NCI-H1930 (cell line): ENCODE measurements around the gene PIK3C3.
A peak's percentile ranks its signal among the peaks of the same experiment; 100 is the strongest.

Experiments
- DNase-seq, 2 experiments: peaks; one replicate each; lab custom pipeline; 2025; lab: John Stamatoyannopoulos, UW

The PIK3C3 gene

DNA sequence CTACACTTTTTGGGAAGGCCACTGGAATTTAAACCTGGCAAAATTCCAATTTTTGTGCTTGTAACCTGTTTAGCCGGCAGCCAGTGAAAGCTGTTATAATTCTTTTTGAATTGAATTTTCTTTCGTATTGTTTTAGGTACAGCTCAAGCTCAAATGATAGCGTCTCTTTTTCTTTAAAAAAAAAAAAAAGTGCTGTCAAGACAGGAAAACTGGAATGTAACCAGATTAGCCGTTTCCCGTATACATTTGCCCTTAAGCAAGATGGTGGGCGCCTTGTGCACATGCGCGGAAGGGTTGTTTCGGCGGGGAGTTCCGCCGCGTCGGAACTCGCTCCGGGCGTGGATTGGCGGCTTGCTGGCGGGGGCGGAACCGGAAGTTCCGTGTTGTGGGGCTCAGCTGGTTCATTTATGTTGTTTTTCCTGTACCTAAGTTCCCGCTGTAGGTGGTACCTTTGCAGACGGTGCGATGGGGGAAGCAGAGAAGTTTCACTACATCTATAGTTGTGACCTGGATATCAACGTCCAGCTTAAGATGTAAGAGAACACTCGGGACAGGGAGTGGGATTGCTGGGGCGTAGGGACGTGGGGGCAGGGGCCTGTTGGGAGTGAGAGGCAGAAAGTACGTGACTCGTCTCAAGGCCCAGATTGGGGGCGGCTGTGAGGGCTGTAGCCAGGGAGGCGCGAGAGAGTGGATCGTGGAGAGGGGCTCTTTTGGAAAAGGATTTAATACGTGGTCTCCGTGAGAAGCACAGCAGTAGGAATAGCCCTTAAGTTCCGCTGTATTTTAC is at the start of gene PIK3C3:
Gene PIK3C3 (plus strand): TSS at position 408 of the 787 bp plus-strand sequence. CDS start 58 bp downstream, at position 466.
- DNase-seq: peak; percentile 96 to 98

DNA sequence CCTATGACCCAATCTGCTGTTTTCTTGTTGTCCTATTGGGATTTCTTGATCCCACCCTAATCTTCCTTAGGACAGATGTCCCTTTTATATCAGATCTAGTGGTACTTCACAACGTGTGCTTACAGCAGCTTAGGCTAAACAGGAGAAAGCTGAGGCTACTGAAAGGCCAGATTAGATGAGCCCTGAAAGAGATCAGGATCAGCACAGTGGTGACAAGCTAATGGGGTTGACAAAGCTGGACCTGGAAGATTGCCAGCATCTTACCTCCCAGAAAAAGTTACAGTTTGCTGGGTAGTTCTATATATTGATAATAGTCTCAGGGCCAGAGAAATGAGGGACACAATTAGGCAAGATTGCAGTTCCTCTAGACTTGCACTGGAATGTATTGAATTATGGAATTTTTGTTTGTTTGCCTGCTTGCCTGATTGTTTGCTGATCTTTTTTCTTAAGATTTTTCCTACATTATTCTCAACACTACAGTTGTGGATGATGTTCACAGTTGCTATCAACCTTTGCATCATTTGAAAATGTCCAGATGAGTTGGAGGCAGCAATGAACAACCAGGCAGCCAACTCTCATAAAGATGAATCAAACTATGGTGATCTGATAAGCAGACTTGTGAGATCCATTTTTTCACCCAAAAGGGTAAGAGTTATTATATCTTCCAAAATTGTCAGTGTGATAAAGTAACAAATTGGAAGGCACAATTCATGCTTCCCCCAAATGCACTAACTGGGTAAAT is 49.1 kb upstream of the PIK3C3 start:
- DNase-seq: no peak

DNA sequence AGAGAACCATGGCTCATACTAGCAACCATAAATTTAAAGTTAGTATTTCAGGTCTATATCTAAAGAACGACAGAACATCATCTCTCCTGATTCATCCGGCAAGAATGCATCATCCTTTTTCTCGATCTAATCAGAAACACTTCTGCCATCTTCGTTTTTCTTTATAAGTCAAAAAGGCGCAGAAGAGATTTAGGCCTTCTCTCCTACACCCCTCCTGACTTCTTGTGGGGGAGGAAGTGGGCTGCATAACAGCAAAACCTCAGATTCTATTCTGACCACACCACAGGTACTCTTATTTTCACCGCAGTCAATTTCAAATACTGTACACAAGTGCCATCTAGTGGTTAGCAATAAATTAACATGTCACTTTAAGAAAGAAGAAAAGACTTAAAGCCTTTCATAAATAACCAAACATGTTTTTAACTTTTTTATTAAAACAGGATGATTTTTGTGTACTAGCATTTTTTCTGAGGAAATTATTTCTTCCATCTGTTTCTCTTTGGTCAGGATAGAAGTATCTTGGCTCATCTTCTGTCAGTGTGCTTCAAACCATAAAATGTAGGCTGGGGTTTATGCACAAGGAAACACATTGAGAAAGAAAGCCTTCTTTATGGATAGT is 48.4 kb upstream of the PIK3C3 start:
- peak in 1 of 2 experiments; percentile 7 for DNase-seq

- DNase-seq: no peak
These were observed 37.9 kb upstream of the PIK3C3 start for GRCh38 chr18:41917181-41917580.

DNA sequence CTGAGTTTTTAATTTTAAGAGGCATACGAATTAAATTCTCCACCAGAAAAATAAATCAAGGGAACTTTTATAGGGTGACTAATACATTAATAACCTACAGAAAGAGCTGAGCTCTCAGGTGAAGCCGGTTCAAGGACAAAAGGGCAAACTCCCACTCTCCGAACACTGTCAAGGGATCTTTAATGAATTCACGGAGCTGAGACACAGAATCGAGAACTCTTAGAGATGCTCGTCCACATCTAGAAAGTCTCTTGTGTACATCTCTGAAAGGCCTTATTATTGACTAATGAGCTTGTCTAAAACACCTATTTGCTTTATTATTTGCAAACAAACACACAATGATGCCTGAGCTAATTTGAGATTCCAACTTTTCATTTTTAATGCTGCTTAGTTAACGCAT is 33.3 kb upstream of the PIK3C3 start:
- DNase-seq: no peak

GRCh38 chr18:41922176-41922575 is 32.9 kb upstream of the PIK3C3 start:
- DNase-seq: no peak

DNA sequence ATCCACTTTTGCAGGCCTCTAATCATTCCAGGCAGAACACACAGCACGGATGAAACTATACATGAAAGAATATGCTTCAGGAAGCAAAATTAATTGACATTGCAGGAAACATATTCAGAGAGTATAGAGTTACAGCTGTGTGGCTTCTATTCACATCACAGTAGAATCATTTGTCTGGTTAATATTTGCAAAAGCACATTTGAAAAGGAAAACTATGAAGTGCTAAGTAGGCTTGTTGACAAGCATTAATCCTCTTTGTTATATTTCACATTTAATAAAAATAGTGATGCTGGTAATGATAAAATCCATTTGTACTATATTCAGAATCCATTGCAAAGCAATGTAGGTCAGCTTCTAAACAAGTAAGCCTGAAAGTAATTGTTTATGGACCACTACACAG is 32.2 kb upstream of the PIK3C3 start:
- no peak for DNase-seq

DNA sequence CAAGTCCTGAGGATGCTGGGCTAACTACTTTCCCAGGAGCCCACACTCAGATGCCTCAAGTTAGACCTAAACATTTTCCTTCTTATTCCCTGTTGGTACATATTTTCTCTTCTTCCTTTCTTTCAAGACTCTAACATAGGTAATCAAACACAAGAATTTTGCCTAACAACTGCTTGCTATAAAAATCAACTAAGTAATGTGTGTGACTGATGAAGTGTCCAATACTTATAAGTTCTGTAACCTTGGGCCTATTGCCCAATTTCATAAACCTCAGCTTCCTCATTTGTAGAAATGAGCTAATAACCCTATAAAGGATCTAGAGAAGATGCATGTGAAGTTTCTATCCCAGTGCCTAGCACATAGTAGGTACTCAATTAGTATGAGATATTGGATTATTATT is 31.6 kb upstream of the PIK3C3 start:
- no peak for DNase-seq

DNA sequence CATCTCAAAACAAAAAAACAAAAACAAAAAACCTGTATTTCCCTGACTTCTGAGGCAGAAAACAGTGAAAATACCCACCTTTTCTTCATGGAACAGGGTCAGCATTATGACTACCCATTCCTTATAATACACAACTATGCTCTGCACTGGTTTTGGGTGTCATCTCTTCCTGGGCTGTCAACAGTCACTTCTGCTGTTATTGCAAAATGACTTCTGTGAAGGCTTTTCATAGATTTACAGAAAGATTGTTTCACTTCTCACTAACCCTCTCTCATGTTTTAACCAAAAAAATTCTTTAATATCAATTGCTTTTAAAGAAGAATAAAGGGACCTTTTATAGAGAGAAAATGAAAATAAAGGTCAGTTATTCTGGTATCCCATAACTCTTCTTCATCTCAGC is 26.5 kb upstream of the PIK3C3 start:
- DNase-seq: no peak

GRCh38 chr18:41932899-41933298 is 22.1 kb upstream of the PIK3C3 start:
- DNase-seq: no peak

DNA sequence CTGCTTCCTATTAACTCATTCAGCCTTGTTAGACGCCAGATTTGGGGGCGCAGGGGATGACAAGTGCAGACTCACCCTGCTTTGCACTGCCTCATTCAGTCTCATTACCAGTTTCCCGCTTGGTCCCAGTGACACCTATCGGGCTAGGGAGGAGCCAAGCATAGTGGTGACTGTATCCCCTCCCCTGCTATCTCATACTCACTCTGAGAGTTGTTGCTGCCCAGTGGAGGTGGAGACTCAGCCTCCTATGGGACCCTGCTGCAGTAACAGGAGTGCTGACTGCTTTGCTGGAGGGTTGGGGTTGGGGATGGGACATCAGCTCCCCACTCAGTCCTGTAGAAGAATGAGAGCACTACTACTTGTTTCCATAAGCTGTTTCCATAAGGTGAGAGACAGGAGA is 21.3 kb upstream of the PIK3C3 start:
- no peak for DNase-seq

DNA sequence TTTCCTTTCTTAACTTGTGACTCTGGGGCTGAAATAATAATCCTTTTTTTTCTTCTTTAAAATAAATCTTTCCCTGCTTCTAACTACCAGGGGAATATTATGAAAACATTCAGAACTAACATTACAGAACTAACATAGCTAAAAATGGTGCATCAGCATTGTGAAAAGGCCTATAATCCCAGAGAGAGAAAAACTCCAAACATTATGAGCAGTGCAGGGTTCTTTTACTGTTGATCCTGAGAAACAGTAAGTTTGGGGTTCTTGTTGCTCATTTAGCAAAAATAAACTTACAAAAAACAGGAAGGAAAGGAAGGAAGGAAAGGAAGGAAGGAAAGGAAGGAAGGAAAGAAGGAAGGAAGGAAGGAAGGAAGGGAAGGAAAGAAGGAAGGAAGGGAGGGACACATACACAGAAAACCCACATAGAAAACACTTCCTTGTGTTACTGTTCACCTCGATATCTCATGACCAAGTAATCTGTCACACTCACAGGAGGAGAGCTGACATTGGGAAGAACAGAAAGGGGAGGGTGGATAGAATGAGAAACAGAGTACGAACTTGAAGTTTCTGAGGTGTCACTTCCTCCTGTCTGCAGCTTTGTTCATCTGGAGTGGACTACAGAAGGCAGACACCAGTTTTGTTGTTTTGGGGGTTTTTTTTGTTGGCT is 18.4 kb upstream of the PIK3C3 start:
- DNase-seq: no peak

- no peak for DNase-seq
These were observed 16.6 kb upstream of the PIK3C3 start for GRCh38 chr18:41938445-41938844.

- DNase-seq: no peak
These were observed 15.7 kb upstream of the PIK3C3 start for GRCh38 chr18:41939326-41939725.

GRCh38 chr18:41940506-41941215 is 14.4 kb upstream of the PIK3C3 start:
- DNase-seq: no peak

DNA sequence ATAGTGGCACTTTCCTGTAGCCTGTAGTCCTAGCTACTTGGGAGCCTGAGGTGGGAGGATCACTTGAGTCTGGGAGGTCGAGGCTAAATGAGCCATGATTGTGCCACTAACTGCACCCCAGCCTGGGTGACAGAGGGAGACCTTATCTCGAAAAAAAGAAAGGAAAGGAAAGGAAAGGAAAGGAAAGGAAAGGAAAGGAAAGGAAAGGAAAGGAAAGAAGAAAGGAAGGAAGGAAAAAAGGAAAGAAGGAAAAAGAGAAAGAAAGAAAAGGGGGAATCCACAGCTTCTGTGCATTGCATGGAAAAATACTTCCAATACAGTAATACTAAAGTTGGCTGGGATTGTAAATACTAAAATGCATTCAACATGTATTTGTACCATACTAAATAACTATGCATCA is 12.8 kb upstream of the PIK3C3 start:
- DNase-seq: no peak

DNA sequence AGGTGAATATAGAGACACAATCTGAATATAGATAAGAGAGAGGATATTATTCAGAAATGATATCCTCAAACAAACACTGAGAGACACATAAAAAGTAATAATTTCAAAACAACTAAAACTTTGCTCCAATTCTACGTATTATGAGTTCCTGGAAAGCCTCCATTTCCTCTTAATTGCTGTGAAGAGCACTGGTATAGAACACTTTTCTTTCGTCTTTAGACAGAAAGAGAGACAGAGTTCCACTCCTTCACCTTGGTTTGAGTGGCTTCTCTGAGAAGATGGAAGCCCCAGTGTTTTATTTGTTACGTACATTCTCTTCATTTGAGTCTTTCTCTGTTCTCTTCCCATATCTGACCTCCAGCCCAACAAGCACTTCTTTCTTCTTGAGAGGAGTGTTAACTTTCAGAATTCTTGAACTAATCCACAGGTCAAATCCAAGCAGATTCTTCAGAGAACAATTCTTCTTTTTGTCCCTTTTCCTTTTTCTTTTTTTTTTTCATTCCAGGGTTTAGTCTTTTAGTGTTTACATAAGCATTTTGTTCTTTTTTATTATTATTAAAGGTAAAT is 6.4 kb upstream of the PIK3C3 start:
- no peak for DNase-seq

DNA sequence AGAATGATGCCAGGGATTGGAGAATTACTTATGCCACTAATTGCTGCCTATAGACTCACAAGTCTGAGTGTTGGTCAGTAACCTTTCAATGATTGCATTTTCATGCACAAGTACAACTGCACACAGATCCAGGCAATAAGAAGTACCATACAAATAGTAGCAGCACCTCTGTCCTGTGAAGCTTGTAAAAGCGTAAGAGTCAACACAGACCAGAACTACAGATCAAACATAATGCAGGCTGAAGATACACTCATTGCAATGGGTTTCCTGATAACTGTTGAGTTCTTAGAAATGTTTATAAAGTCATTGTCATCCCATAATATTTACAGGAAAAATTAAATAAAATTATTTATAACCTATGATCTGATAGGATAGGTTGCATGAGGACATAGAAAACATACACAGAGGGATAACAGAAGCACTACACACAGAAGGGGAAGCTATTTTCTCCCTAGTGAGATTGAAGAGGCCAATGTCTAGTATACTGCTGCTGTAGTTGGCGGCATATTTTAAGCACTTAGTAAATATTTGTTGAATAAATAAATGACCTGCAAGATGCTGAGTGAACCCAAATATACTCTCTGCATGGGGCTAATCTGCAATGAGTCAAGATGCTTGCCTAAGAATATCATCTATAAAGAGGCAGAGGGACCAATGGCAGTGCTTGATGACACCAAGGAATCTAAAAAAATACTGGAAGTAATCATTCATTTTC is 5.7 kb upstream of the PIK3C3 start:
- no peak for DNase-seq

- DNase-seq: no peak
These were observed 654 bp downstream of the PIK3C3 start for GRCh38 chr18:41955688-41956087.

- no peak for DNase-seq
These were observed 4.0 kb downstream of the PIK3C3 start for GRCh38 chr18:41959045-41959444.
